ENCODE measurements around the gene TMIE. TPM values are rescaled to one million over a fixed set of nuclear protein-coding genes. Genes with fewer than 3 reads are reported as not detected.
A peak's percentile ranks its signal among the peaks of the same experiment; 100 is the strongest.

TMIE gene
- total RNA-seq, 1 experiment from 2014 or later, result 1.1 TPM

GRCh38 chr3:46668591-46668990 lies 32.6 kb upstream of the TMIE start:
- ChIA-PET POLR2A (no interaction called here), CTCF (interaction anchor here (0.6 kb wide), 1 partner anchor 189 kb away, joined by 4 read pairs; no protein-coding TSS in a partner anchor)
- Histone ChIP-seq H3K36me3 (ENCODE audit: control insufficient read depth, insufficient read depth, low read length) (no peaks in the 10 kb centered on the region), H3K4me3 (ENCODE audit: low read depth in 2 of 2, low read length in 2 of 2) (no peak overlapping the region), H3K27ac (ENCODE audit: low read length) (no peak overlapping the region), H3K9me3 (ENCODE audit: control insufficient read depth, insufficient read depth, low read depth, low read length) (no peaks in the 10 kb centered on the region), H3K27me3 (ENCODE audit: control insufficient read depth, insufficient read depth, low read length) (no peaks in the 10 kb centered on the region), H3K4me1 (ENCODE audit: control insufficient read depth, insufficient read depth, low read length) (no peaks in the 10 kb centered on the region)
- DNase-seq (ENCODE audit: low read depth, low spot score) (no peak), ATAC-seq (no peak)
- in situ Hi-C loops (cut with HindIII; ENCODE audit: low pct_unique_long_range_greater_than_20kb, low sequenced_read_pairs), result no loop called here
- TF ChIP-seq POLR2AphosphoS5 (IDR thresholded peaks at IDR 0.05; ENCODE audit: low read depth, low read length), result no peak
- no peak for TF ChIP-seq SIN3A (IDR thresholded peaks at IDR 0.05; ENCODE audit: borderline replicate concordance, insufficient read depth, low read depth, low read length)
- TF ChIP-seq TCF7L2 (IDR thresholded peaks at IDR 0.05; ENCODE audit: low read depth, low read length), result no peak
- TF ChIP-seq CTCF (IDR thresholded peaks at IDR 0.05), result no peak
- TF ChIP-seq REST (IDR thresholded peaks at IDR 0.05; ENCODE audit: insufficient read depth in 1 of 2, low read depth in 2 of 2, low read length in 1 of 2), result no peak
- intact Hi-C loops (cut with micrococcal nuclease; ENCODE audit: unreplicated experiment), result no loop called here
- no TSS peak for BruUV-seq (replicated peaks)

GRCh38 chr3:46669191-46669999 lies 31.8 kb upstream of the TMIE start:
- in situ Hi-C loops (cut with HindIII; ENCODE audit: low pct_unique_long_range_greater_than_20kb, low sequenced_read_pairs) (no loop called here), intact Hi-C loops (cut with micrococcal nuclease; ENCODE audit: unreplicated experiment) (no loop called here)
- TF ChIP-seq REST (IDR thresholded peaks at IDR 0.05; ENCODE audit: insufficient read depth in 1 of 2, low read depth in 2 of 2, low read length in 1 of 2), result no peak
- TF ChIP-seq POLR2AphosphoS5 (IDR thresholded peaks at IDR 0.05; ENCODE audit: low read depth, low read length), result no peak
- no peak for TF ChIP-seq SIN3A (IDR thresholded peaks at IDR 0.05; ENCODE audit: borderline replicate concordance, insufficient read depth, low read depth, low read length)
- no peak for TF ChIP-seq CTCF (IDR thresholded peaks at IDR 0.05)
- TF ChIP-seq TCF7L2 (IDR thresholded peaks at IDR 0.05; ENCODE audit: low read depth, low read length), result no peak
- Histone ChIP-seq H3K4me1 (ENCODE audit: control insufficient read depth, insufficient read depth, low read length) (no peaks in the 10 kb centered on the region), H3K27me3 (ENCODE audit: control insufficient read depth, insufficient read depth, low read length) (no peaks in the 10 kb centered on the region), H3K36me3 (ENCODE audit: control insufficient read depth, insufficient read depth, low read length) (no peaks in the 10 kb centered on the region), H3K9me3 (ENCODE audit: control insufficient read depth, insufficient read depth, low read depth, low read length) (no peaks in the 10 kb centered on the region), H3K4me3 (ENCODE audit: low read depth in 2 of 2, low read length in 2 of 2) (no peak overlapping the region), H3K27ac (ENCODE audit: low read length) (no peak overlapping the region)
- ChIA-PET POLR2A (no interaction called here), CTCF (interaction anchor here (0.6 kb wide), 1 partner anchor 188 kb away, joined by 4 read pairs; no protein-coding TSS in a partner anchor)
- BruUV-seq (replicated peaks), result no TSS peak
- ATAC-seq (0 out of 2 replicates have a peak, but pooled peaks have one; percentile 36), DNase-seq (ENCODE audit: low read depth, low spot score) (no peak)
